GM19324 (cell line): Measurements from ENCODE around the gene DOCK3.
"Not testable (repeated sequence)": the region's sequence is repeated elsewhere in the genome, so short reads cannot be mapped to it uniquely, and the experiment has no call there.

Source experiments
- ATAC-seq: cut with Tn5 transposase; IDR thresholded peaks from one replicate; pipeline ENCODE4 v1.9.1; 2021; ENCODE audit warnings: mild to moderate bottlenecking, moderate library complexity; ENCODE audit not compliant: unreplicated experiment, low FRiP score

Gene DOCK3

DNA sequence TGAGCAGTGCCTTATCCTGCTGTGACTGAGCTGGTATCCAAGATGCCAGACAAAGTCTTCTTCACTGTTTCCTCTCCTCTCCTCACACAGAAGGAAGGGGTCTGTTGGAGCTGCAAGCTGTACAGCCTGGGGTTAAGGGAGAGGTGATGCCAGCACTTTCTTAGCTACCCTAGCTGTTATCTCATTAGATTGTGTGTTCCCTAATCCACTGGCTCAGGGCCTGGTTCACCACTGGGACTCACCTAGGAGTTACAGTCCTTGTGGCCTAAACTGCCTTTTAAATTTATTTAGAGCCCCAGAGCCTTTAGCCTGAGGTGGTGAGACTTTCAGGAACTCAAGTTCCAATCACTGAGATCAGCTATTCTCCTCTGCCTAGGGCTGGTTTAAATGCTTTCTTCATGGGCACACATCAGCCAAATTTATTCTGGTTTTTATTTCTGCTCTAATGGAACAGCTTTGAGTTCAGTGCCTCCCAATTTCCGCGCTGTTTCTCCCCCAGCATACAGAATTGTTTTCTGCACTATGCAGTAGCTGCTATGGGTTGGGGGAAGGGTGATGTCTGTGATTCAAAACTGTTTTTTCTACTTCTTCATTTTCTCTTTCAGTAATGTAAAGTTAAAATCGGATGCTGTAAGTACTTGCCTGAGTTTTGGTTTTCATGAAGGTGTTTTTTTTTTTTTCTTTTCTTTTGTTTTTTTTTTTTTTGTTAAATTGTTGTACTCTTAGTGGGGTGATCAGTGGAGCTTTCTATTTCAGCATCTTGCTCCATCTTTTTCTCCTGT lies 198.8 kb downstream of the DOCK3 start:
- ATAC-seq, result peak; percentile 67

DNA sequence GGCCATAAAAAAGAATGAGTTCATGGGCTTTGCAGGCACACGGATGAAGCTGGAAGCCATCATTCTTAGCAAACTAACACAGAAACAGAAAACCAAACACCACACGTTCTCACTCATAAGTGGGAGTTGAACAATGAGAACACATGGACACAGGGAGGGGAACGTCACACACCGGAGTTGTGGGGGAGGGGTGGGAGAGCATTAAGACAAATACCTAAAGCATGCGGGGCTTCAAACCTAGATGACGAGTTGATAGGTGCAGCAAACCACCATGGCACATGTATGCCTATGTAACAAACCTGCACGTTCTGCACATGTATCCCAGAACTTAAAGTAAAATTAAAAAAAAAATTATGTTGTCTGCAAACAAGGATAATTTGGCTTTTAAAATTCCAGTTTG lies 200.1 kb downstream of the DOCK3 start:
- ATAC-seq, result not testable (repeated sequence)

DNA sequence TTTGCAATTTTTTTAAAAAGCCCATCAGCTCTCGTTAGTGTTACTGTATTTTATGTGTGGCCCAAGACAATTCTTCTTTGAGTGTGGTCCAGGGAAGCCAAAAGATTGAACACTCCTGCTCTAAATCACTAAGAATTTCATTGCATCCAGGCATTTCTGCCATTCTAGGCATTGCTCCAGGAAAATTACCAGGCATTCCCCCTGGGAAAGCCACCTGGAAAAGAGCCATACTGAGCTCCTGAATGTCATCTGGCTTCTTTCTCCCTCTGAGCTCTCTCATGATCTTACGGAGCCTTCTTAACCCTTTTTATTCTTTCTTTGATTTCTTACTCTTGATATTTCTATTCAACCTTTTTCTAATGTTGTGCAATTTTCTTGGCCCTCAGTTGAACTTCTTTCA lies 202.2 kb downstream of the DOCK3 start:
- ATAC-seq, result no peak

DNA sequence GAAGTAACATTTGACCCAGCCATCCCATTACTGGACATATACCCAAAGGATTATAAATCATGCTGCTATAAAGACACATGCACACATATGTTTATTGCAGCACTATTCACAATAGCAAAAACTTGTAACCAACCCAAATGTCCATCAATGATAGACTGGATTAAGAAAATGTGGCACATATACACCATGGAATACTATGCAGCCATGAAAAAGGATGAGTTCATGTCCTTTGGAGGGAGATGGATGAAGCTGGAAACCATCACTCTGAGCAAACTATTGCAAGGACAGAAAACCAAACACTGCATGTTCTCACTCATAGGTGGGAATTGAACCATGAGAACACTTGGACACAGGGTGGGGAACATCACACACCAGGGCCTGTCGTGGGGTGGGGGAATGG lies 208.0 kb downstream of the DOCK3 start:
- ATAC-seq, result not testable (repeated sequence)

DNA sequence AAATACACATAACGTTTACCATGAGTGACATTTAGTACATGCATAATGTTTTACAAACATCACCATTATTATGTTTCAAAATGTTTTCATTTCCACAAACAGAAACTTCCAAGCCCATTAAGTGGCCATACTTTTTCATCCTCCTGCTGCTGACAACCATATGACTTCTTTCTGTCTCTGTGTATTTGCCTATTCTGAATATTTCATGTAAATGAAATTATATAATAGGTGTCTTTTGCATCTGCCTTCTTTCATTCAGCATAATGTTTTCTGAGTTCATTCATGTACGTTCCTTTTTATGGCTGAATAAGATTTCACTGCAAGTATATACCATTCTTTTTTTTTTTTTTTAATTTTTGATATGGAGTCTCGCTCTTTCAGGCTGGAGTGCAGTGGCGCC lies 209.0 kb downstream of the DOCK3 start:
- no peak for ATAC-seq

DNA sequence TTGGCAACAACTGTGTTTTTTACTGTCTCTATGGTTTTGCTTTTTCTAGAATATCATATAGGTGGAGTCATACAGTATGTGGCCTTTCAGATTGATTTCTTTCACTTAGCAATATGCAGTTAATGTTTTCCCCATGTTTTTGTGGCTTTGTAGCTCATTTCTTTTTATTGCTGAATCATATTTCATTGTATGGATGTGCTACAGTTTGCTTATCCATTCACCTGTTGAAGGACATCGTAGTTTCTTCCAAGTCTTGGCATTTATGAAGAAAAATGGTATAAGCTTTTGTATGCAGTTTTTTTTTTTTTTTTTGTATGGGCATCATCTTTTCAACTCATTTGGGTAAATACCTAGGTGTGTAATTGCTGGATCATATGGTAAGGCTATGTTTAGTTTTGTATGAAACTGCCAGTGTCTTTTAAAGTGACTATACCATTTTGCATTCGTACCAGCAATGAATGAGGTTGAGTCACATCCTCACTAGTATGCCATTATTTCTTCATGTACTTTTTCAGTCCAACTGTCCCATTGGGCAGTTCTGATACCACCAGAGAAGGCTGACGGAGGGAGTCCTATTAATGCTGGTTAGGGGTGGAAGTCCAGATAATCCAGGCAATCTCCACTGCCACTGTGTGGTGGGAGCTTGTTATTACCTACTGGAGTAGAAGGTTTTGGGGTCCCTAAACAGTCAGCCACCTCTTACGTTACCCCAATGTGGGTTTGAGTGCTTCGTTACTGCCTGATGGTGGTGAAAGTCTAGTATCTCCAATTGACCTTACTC lies 210.5 kb downstream of the DOCK3 start:
- no peak for ATAC-seq

DNA sequence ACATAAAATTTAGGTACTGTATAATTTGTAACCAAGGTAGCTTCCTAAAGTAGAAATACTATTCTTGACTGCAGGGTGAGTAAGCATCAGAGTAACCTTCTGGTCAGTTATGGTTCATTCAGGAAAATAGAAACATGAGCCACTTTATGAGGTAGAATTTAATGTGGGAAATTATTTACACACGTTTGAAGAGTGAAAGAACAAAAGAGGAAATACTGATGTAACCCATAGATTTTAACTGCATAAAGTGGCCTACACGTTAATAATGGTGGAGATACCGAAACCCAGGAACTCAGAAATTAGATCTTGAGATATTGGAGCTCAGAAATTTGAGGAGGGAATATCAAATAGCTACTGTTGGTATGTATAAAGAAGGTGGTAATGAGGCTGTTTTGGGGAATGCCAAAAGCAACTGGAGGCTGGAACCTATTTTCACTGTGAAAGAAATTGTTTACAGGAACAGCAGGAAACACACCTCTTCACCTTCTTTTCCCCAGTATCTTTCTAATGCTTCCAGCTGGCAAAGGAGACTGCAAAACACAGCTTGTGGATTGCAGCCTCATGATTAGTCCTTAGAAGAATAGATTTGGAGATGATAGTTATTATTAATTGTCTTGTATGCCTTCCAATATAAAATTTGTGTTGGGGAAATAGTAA lies 216.1 kb downstream of the DOCK3 start:
- no peak for ATAC-seq

DNA sequence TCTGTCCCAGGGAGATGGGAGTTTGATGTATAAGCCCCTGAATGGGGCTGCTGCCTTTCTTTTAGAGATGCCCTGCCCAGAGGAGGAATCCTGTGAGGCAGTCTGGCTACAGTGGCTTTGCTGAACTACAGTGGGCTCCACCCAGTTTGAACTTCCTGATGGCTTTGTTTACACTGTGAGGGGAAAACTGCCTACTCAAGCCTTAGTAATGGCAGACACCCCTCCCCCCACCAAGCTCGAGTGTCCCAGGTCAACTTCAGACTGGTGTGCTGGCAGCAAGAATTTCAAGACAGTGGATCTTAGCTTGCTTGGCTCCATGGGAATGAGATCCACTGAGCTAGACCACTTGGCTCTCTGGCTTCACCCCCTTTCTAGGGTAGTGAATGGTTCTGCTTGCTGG lies 226.4 kb downstream of the DOCK3 start:
- ATAC-seq, result not testable (repeated sequence)

DNA sequence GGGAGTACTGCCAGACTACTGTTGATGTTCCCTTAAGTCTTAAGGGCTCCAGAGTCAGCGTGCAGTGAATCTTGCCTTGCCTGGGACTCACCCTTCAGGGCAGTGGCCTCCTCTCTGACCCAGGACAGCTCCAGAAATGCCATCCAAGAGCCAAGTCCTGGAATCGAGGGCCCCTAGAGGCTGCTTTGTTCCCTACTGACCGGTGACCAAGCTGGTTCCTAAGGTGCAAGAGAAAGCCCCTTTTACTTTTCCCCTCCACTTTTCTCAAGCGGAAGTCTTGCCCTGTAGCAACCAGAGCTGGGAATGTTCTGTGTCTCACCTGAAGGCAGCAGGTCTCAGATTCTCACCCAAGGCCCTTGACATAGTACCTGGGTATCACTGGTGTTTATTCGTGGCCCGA lies 238.0 kb downstream of the DOCK3 start:
- ATAC-seq, result no peak

DNA sequence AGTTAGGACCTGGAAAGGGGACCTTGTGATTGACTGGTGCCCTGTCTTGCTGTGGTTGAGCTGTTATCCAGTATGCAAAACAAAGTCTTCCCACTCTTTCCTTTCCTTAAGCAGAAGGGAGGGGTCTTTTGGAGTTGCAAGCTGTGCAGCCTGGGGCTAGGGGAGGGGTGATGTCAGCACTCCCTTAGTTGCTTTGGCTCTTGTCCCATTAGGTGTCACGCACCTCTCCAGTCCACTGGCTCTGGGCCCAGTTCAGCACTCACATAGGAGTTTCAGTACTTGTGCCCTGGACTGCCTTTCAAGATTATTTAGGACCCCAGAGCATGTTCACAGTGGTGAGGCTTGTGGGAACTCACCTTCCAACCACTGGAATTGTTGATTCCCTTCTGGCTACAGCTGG lies 238.5 kb downstream of the DOCK3 start:
- no peak for ATAC-seq

DNA sequence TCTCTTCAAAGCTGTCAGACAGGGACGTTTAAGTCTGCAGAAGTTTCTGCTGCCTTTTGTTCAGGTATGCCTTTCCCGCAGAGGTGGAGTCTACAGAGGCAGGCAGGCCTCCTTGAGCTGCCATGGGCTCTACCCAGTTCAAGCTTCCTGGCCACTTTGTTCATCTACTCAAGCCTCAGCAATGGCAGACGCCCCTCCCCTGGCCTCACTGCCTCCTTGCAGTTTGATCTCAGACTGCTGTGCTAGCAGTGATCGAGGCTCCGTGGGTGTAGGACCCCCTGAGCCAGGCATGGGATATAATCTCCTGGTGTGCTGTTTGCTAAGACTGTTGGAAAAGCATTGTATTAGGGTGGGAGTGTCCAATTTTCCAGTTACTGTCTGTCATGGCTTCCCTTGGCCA lies 247.3 kb downstream of the DOCK3 start:
- ATAC-seq, result not testable (repeated sequence)

DNA sequence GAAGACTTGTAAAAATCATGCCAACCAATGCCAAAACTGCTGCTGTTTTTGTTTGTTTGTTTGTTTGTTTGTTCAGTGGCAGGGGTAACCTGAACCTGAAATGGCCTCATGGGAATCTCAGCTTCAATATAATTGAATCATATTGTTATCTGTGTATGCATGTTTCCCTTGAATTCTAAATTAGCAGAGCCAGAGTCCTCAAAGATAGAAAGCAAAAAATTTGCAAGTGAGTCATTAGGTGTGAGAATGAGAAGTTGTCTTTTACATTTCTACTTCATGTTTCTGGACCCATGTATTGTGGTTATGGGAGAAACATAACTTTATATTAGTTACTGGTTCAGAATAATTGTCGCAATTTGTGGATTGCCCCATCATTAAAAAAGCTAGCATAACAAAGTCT lies 249.2 kb downstream of the DOCK3 start:
- no peak for ATAC-seq

DNA sequence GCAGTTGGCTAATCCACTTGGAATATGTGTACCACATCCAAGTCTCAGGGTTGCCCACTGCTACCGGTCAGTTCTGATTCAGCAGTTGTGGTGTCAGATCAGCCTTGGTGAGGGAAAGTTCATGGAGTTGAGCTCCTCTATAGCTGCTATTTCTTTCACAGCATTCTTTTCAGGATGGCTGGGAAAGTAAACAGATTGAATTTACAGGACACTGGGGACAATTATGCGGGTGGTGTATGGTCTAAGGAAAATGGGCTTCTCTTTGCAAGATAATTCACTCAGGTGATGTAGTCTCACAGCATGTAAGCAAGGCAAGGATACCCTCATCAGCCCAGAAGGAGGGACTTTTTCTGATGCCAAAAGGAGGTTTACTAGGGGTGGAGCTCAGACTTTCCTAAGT lies 249.9 kb downstream of the DOCK3 start:
- ATAC-seq, result no peak

DNA sequence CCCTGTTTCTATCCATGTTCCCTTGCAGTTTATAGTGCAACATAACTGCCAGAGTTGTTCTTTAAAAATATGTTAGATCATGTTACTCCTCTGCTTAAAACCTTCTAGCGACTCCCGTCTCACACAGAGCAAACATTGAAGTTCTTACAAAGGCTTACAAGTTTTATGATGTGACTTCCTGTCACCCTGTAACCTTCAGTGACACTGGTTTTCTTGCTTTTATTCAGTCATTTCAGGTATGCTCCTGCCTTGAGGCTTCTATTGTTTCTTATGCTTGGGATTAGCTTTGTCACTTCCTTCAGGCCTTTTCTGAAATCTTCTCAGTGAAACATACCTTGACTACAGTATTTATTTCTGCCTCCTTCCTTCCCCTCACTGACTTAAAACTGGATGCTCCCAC lies 252.1 kb downstream of the DOCK3 start:
- no peak for ATAC-seq

DNA sequence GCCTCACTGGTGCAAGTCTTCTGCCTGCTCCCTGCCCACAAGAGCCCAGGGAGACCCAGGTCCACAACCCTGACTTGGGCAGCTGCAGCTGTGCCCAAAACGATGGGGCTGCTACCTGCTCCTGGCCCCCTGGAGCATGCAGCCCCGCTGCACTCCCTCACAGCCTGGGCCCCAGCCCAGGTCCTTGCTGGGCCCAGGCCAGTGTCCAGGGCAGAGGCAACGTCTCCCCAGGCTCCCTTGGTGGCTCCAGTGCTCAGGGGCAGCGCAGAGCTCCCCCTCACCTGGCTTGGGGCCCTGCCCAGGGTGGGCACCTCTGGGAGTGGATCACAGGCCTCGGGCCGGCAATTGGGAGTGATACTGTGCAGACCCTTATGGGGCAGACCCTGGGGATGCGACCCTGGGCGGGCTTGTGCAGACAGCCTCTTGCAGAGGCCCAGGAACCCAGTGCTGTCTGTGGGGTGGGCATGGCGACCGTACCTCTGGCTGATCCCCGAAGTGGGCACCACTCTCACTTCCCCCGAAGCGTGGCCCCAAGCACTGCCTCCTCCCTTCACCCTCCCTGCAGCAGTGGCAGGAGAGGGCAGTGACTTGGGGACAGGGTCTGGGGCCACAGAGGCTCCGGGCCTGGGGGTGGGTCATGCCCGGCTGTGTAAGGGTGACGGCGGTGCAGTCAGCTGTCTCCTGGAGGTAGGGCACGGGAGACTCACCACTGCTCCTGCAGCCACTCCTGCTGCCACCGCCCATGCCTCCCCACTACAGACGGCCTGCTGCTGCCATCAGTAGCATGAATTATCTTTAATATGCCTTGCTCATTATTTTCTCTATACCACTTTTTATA lies 255.9 kb downstream of the DOCK3 start:
- ATAC-seq, result no peak

DNA sequence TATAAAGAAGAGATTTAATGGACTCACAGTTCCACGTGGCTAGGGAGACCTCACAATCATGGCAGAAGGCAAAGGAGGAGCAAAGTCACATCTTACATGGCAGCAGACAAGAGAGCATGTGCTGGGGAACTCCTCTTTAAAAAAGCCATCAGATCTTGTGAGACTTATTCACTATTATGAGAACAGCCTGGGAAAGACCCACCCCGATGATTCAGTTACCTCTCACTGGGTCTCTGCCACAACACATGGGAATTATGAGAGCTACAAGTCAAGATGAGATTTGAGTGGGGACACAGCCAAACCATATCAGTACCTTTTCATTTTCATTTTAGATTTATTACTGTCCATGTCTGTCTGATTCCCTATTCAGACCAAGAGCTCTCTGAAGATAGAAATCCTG lies 258.2 kb downstream of the DOCK3 start:
- ATAC-seq, result not testable (repeated sequence)

DNA sequence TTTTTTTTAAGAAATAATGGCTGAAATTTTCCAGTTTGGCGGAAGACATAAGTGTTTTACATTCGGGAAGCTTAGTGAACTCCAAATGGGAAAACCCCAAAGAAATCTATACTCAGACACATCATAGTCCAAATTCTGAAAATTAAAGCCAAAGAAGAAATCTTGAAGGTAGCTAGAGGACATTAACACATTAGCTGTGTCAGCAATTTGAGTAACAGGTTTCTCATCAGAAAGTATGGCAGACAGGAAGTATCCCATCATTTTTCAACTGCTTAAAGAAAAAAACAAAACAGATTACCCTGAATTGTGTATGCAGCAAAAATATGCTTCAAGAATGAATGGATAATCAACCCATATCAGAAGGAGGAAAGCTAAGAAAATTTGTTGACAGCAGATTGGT lies 261.7 kb downstream of the DOCK3 start:
- no peak for ATAC-seq

DNA sequence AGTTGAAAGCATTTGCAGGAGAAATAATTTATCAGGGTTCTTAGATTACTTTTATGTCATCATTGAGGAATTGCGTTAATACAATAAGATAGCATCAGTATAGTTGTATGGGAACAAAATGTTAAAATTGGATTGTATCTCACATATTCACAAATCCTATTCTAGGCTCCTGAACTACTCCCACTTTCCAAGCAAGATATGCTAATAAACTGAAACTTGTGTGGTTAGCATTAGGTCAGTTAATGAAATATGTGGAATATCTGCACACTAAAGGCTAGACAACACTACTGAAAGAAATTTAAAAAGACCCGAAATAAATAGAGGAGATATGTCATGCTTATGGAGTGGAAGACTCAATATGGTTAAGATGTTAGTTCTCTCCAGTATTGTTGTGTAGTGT lies 272.7 kb downstream of the DOCK3 start:
- no peak for ATAC-seq

DNA sequence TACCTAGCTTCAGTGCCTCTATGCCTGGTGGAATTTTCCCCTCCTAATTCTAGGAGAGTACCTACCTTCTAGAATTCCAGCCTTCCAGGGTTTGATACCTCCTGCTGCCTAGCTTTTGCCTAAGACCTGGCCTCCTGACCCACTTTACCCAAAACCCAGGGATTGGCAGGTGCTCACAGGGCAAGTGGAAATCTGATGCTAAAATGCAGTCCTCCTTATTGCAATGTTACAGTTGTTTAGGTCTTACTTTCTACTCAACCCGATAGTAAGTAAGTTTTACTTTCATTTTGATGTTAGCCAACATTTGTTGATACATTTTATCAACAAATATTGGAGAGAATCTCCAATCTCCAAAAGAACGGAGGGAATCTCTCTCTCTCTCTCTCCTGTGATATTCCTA lies 275.9 kb downstream of the DOCK3 start:
- ATAC-seq, result no peak

DNA sequence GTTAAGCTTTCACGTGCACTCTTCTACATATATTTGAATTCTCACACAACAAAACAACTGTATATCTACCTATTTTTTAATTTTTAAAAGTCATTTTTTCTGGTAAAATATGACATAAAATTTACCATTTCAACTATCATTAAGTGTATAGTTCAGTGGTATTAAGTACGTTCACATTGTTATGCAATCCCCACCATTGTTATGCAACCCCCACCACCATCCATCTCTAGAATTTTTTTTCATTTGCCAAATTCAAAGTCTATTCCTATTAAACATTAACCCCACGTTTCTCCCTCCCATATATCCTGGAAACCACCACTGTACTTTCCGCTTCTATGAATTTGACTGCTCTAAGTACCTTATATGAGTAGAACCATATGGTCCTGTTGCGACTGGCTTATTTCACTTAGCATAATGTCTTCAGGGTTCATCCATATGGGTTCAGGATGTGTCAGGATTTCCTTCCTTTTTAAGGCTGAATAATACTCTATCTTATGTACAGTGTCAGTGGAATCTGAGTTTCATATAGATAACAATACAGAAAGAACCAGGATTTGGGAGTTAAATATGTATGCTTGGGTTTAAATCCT lies 279.2 kb downstream of the DOCK3 start:
- ATAC-seq, result no peak
